Karpas-422 (cell line): ENCODE data around the gene SNX32. TPM values are rescaled to one million over a fixed set of nuclear protein-coding genes. Genes with fewer than 3 reads are reported as not detected.
A peak's percentile ranks its signal among the peaks of the same experiment; 100 is the strongest.
"Not testable (repeated sequence)": the region's sequence is repeated elsewhere in the genome, so short reads cannot be mapped to it uniquely, and the experiment has no call there.

Experiments
- DNase-seq: peaks from one replicate; pipeline ENCODE4 v3.0.0-alpha.2; 2015
- H2AFZ ChIP-seq: fragments of 200-600 bp; sonication (generic); 2 replicates; pipeline ENCODE4 v1.6.1; 2014; ENCODE audit warnings: antibody characterized with exemption, low read length, mixed read lengths
- H3K27ac ChIP-seq: fragments of 200-600 bp; sonication (generic); 2 replicates; pipeline ENCODE4 v1.5.1; 2014; ENCODE audit warnings: mild to moderate bottlenecking, low read length, moderate library complexity
- H3K27me3 ChIP-seq: fragments of 200-600 bp; sonication (generic); 2 replicates; pipeline ENCODE4 v1.6.1; 2014; ENCODE audit warnings: low read length, mixed read lengths
- H3K36me3 ChIP-seq: fragments of 200-600 bp; sonication (generic); 2 replicates; pipeline ENCODE4 v1.6.1; 2014; ENCODE audit warnings: low read length, mixed read lengths; ENCODE audit not compliant: insufficient read depth
- H3K4me1 ChIP-seq: fragments of 200-600 bp; sonication (generic); 2 replicates; pipeline ENCODE4 v1.6.1; 2014; ENCODE audit warnings: mild to moderate bottlenecking, low read length, mixed read lengths
- H3K4me2 ChIP-seq: fragments of 200-600 bp; sonication (generic); 2 replicates; pipeline ENCODE4 v1.6.1; 2014; ENCODE audit warnings: low read length, low read depth, mild to moderate bottlenecking; ENCODE audit not compliant: poor library complexity, severe bottlenecking
- H3K4me3 ChIP-seq: fragments of 200-600 bp; sonication (generic); 2 replicates; pipeline ENCODE4 v1.5.1; 2014; ENCODE audit warnings: mild to moderate bottlenecking, antibody characterized with exemption, low read length, mixed read lengths
- H3K79me2 ChIP-seq: fragments of 200-600 bp; sonication (generic); 2 replicates; pipeline ENCODE4 v1.6.1; 2014; ENCODE audit warnings: mild to moderate bottlenecking, low read length, mixed read lengths
- H3K9ac ChIP-seq: fragments of 200-600 bp; sonication (generic); 2 replicates; pipeline ENCODE4 v1.6.0; 2014; ENCODE audit warnings: low read length
- H3K9me2 ChIP-seq: fragments of 200-600 bp; sonication (generic), shearing (Covaris generic); replicated peaks from 2 replicates; pipeline ENCODE4 v1.6.0; 2014; ENCODE audit warnings: mild to moderate bottlenecking, low read length, moderate library complexity; ENCODE audit not compliant: insufficient read depth
- H3K9me3 ChIP-seq: fragments of 300-700, 200-600 bp; sonication (generic); 2 replicates; pipeline ENCODE4 v1.6.1; 2014; ENCODE audit warnings: low read length, mixed read lengths
- H4K20me1 ChIP-seq: fragments of 200-600 bp; sonication (generic); 2 replicates; pipeline ENCODE4 v1.6.1; 2014; ENCODE audit warnings: mild to moderate bottlenecking, antibody characterized with exemption, low read length, low read depth; ENCODE audit not compliant: insufficient read depth
- total RNA-seq: library from RNA; depleted of rRNA; stranded (reverse); fragments of >200 nt; shearing (Covaris generic); gene quantifications from 2 replicates; pipeline ENCODE4 v1.2.3, GENCODE V29; 2014; ENCODE audit warnings: low replicate concordance

Gene SNX32
- total RNA-seq, 1 experiment from 2014 or later = not detected

- Histone ChIP-seq H2AFZ (no peak overlapping the region), H3K27ac (peak overlapping the region; percentile 30; the same call in 1 of the 2 replicates)
Measured at GRCh38 chr11:65886826-65887722, 53.3 kb downstream of the SNX32 start.

DNA sequence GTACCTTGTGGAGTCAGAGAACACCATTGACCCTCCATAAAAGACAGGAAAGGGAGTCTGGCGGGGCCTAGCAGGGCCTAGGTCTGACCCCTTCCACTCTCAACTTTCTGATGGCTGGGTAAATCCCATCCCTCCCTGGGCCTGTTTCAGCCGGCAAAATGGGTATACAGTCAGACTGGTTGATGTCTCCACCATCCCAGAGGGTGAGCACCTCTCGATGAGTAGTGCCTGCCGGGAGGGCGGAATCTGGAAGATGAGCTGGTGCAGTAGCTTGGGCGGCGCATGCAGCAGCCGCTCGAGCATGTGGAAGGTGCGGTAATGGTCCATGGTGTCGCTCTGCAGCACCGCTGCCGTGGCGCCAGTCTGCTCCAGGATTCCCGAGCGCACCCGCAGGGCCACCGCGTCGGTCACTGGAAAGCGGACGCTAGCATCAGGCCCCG lies 54.0 kb downstream of the SNX32 start:
- no peaks in the 10 kb centered on the region for H3K9me2 ChIP-seq
- peaks cover 8% of the 10 kb centered on the region; the same call in 1 of the 2 replicates for H4K20me1 ChIP-seq
- no peaks in the 10 kb centered on the region for H3K27me3 ChIP-seq
- peak overlapping the region; percentile 94 for H3K9ac ChIP-seq
- H3K9me3 ChIP-seq = no peaks in the 10 kb centered on the region
- H3K4me3 ChIP-seq = peak overlapping the region; percentile 95
- H3K27ac ChIP-seq = peak overlapping the region; percentile 30; the same call in 1 of the 2 replicates
- DNase-seq = peak; percentile 68
- H2AFZ ChIP-seq = peak overlapping the region; percentile 89; the same call in 1 of the 2 replicates
- H3K4me2 ChIP-seq = peak overlapping the region; percentile 100
- H3K36me3 ChIP-seq = peaks cover 25% of the 10 kb centered on the region
- H3K79me2 ChIP-seq = peaks cover 35% of the 10 kb centered on the region
- H3K4me1 ChIP-seq = peaks cover 61% of the 10 kb centered on the region

More at GRCh38 chr11:65886826-65887722, 53.3 kb downstream of the SNX32 start:
- Histone ChIP-seq H3K9me2 (no peaks in the 10 kb centered on the region), H3K4me2 (peak overlapping the region; percentile 100), H3K9me3 (no peaks in the 10 kb centered on the region), H3K36me3 (peaks cover 25% of the 10 kb centered on the region), H4K20me1 (peaks cover 5% of the 10 kb centered on the region; the same call in 1 of the 2 replicates), H3K9ac (peak overlapping the region; percentile 94), H3K79me2 (peaks cover 35% of the 10 kb centered on the region), H3K27me3 (no peaks in the 10 kb centered on the region), H3K4me1 (peaks cover 54% of the 10 kb centered on the region), H3K4me3 (peak overlapping the region; percentile 95)
- DNase-seq = no peak

- Histone ChIP-seq H3K36me3 (peaks cover 21% of the 10 kb centered on the region), H3K9me3 (no peaks in the 10 kb centered on the region), H4K20me1 (peaks cover 8% of the 10 kb centered on the region; the same call in 1 of the 2 replicates), H3K9ac (peak within 1 kb of the TSS; percentile 94), H3K4me2 (peak within 1 kb of the TSS; percentile 100), H3K27ac (peak within 1 kb of the TSS; percentile 64), H3K27me3 (no peaks in the 10 kb centered on the region), H2AFZ (peak within 1 kb of the TSS; percentile 95), H3K79me2 (peaks cover 35% of the 10 kb centered on the region), H3K9me2 (no peaks in the 10 kb centered on the region), H3K4me3 (peak within 1 kb of the TSS; percentile 95), H3K4me1 (peaks cover 66% of the 10 kb centered on the region)
- peak; percentile 98 for DNase-seq
Measured at GRCh38 chr11:65888163-65888814, 54.5 kb downstream of the SNX32 start, which contains the start of gene FIBP. Gene FIBP (minus strand): TSS chr11:65888471. CDS start chr11:65888418, 53 bp downstream.

DNA sequence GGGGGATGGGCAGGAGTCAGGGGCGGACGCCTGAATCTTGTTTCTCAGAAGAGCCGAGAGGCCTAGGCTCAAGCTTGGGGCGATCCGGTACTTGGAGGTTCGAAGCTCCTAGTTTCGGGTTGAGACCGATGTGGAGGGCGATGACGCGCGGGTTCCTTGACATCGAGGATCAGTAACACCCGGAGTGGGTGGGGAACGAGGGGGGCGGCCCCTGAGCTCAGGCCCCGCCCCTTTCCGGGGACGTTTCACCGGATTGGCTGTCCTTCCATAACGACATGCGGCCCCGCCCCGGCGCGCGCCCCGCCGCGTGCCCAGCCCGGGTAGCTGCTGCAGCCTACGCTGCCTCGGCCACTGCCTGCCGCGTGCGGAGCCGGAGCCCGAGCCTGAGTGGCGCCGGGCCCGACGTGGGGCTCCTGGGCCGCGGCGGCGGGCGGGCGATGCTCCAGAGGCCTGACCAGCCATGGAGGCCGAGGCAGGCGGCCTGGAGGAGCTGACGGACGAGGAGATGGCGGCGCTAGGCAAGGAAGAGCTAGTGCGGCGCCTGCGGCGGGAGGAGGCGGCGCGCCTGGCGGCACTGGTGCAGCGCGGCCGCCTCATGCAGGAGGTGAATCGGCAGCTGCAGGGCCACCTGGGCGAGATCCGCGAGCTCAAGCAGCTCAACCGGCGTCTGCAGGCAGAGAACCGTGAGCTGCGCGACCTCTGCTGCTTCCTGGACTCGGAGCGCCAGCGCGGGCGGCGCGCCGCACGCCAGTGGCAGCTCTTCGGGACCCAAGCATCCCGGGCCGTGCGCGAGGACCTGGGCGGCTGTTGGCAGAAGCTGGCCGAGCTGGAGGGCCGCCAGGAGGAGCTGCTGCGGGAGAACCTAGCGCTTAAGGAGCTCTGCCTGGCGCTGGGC lies 56.8 kb downstream of the SNX32 start, which contains the start of gene CCDC85B:
Gene CCDC85B (plus strand): TSS at position 350 of the 895 bp plus-strand sequence. CDS start 111 bp downstream, at position 461.
- Histone ChIP-seq H3K9me2 (no peaks in the 10 kb centered on the region), H3K27ac (peak within 1 kb of the TSS; percentile 64), H4K20me1 (peaks cover 8% of the 10 kb centered on the region; the same call in 1 of the 2 replicates), H3K79me2 (peaks cover 35% of the 10 kb centered on the region), H2AFZ (peak within 1 kb of the TSS; percentile 95; the same call in 1 of the 2 replicates), H3K4me2 (peak within 1 kb of the TSS; percentile 100), H3K27me3 (no peaks in the 10 kb centered on the region), H3K9ac (peak within 1 kb of the TSS; percentile 97), H3K4me3 (peak within 1 kb of the TSS; percentile 96), H3K4me1 (peaks cover 66% of the 10 kb centered on the region), H3K9me3 (no peaks in the 10 kb centered on the region), H3K36me3 (peaks cover 8% of the 10 kb centered on the region; the same call in 1 of the 2 replicates)
- peak; percentile 98 for DNase-seq

DNA sequence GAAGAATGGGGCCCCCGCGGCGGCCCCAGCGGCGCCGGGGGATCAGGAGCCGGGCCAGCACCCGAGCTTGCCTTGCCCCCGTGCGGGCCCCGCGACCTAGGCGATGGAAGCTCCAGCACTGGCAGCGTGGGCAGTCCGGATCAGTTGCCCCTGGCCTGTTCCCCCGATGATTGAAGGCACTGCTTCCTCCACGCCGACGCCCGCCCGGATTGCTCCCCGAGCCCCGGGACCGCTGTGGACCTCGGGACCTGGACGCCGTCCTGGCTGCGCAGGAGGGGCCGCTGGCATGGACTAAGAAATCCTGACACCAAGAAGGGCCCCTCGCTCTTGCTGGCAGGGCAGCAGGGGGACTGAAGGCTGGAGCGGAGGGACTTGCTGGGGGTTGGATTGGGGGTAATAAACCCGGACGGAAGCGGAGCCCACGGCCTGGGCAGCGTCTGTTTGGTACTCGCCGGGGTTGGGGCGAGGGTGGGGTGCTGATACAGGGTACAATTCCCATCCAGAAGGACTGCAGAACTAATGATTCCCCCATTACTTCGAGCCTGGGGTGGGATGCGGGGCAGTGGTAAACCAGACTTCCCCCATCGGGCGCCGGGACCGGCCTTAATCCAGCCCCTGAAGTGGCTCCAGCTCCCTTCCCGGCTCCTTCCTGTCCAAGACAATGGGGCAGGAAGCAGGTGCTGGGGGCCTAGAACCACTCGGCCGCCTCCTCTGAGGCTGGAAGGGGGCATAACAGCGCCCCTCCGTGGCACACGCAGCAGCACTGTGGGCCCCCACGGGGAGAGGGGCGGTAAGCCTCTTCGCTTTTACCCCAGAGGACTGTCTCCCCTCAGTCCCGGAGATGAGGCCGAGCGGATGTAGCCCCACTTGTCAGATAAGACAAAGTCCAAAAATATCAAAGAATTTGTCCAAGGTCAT lies 57.7 kb downstream of the SNX32 start:
- H3K4me2 ChIP-seq = peak overlapping the region; percentile 100
- peaks cover 31% of the 10 kb centered on the region for H3K79me2 ChIP-seq
- peaks cover 8% of the 10 kb centered on the region; the same call in 1 of the 2 replicates for H4K20me1 ChIP-seq
- peak; percentile 73 for DNase-seq
- no peak overlapping the region for H2AFZ ChIP-seq
- no peaks in the 10 kb centered on the region for H3K9me3 ChIP-seq
- no peaks in the 10 kb centered on the region for H3K9me2 ChIP-seq
- peak overlapping the region; percentile 96 for H3K4me3 ChIP-seq
- H3K36me3 ChIP-seq = peaks cover under 1% of the 10 kb centered on the region; the same call in 1 of the 2 replicates
- peak overlapping the region; percentile 97 for H3K9ac ChIP-seq
- H3K27me3 ChIP-seq = no peaks in the 10 kb centered on the region
- H3K27ac ChIP-seq = peak overlapping the region; percentile 59
- H3K4me1 ChIP-seq = peaks cover 59% of the 10 kb centered on the region

DNA sequence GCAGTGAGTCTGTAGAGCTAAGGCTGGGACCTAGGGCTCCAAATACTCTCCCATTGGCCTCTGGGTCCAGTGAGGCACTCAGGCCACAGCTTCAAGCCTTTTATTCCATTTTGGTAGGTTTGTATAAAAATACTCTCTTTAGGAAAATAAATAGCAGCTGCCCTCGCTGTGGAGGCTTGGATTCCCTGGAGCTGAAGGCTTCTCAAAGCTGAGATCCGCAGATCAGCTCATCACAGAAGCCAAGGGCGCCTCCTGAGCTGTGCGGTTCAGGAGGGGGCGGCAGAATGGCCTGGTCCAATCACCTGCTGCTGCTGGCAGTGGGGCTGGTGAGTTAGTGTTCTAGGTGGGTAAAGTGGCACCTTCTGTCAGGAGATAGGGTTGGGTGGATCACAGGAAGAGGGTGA lies 58.4 kb downstream of the SNX32 start:
- H4K20me1 ChIP-seq, H3K27me3 ChIP-seq, H2AFZ ChIP-seq, H3K9me2 ChIP-seq, H3K9me3 ChIP-seq, H3K36me3 ChIP-seq: not testable (repeated sequence)
- Histone ChIP-seq H3K27ac (peak overlapping the region; percentile 59), H3K79me2 (peaks cover 25% of the 10 kb centered on the region), H3K4me1 (peaks cover 53% of the 10 kb centered on the region), H3K4me3 (peak overlapping the region; percentile 96), H3K9ac (peak overlapping the region; percentile 97), H3K4me2 (peak overlapping the region; percentile 100)
- peak; percentile 65 for DNase-seq
